GM18508 (cell line): ENCODE measurements around the gene BAIAP2L1.
"Not testable (repeated sequence)": the region's sequence is repeated elsewhere in the genome, so short reads cannot be mapped to it uniquely, and the experiment has no call there.

ENCODE experiments used
- ATAC-seq: cut with Tn5 transposase; IDR thresholded peaks from one replicate; pipeline ENCODE4 v1.9.1; 2021; ENCODE audit warnings: moderate number of reproducible peaks; ENCODE audit not compliant: insufficient read depth, unreplicated experiment

BAIAP2L1 gene

GRCh38 chr7:98400542-98401340 is at the start of gene BAIAP2L1:
BAIAP2L1 (minus strand) TSS chr7:98401090; CDS start chr7:98400852, 238 bp downstream.
- ATAC-seq, result no peak

- ATAC-seq, result no peak
These were observed 47.9 kb upstream of the BAIAP2L1 start for GRCh38 chr7:98448766-98449165.

GRCh38 chr7:98440992-98441391 is 40.1 kb upstream of the BAIAP2L1 start:
- not testable (repeated sequence) for ATAC-seq

- no peak for ATAC-seq
These were observed 38.6 kb upstream of the BAIAP2L1 start for GRCh38 chr7:98439484-98439883.

- ATAC-seq, result no peak
These were observed 33.2 kb upstream of the BAIAP2L1 start for GRCh38 chr7:98434087-98434486.

GRCh38 chr7:98429799-98430198 is 28.9 kb upstream of the BAIAP2L1 start:
- ATAC-seq, result no peak

- no peak for ATAC-seq
These were observed 22.2 kb upstream of the BAIAP2L1 start for GRCh38 chr7:98423043-98423442.

GRCh38 chr7:98420966-98421612 is 20.2 kb upstream of the BAIAP2L1 start:
- ATAC-seq, result no peak

GRCh38 chr7:98419988-98420387 is 19.1 kb upstream of the BAIAP2L1 start:
- ATAC-seq, result not testable (repeated sequence)

GRCh38 chr7:98419316-98419691 is 18.4 kb upstream of the BAIAP2L1 start:
- ATAC-seq, result not testable (repeated sequence)

GRCh38 chr7:98418636-98419315 is 17.9 kb upstream of the BAIAP2L1 start:
- no peak for ATAC-seq

- no peak for ATAC-seq
These were observed 17.4 kb upstream of the BAIAP2L1 start for GRCh38 chr7:98418271-98418635.

- not testable (repeated sequence) for ATAC-seq
These were observed 16.8 kb upstream of the BAIAP2L1 start for GRCh38 chr7:98417604-98418270.

- no peak for ATAC-seq
These were observed 13.5 kb upstream of the BAIAP2L1 start for GRCh38 chr7:98414205-98414900.

GRCh38 chr7:98413655-98414054 is 12.8 kb upstream of the BAIAP2L1 start:
- not testable (repeated sequence) for ATAC-seq

- ATAC-seq, result no peak
These were observed 9.0 kb upstream of the BAIAP2L1 start for GRCh38 chr7:98409843-98410242.

- not testable (repeated sequence) for ATAC-seq
These were observed 7.3 kb upstream of the BAIAP2L1 start for GRCh38 chr7:98408146-98408545.

- ATAC-seq, result no peak
These were observed 5.9 kb upstream of the BAIAP2L1 start for GRCh38 chr7:98406827-98407226.

GRCh38 chr7:98404840-98405239 is 4.0 kb upstream of the BAIAP2L1 start:
- no peak for ATAC-seq

GRCh38 chr7:98399890-98400541 is 874 bp downstream of the BAIAP2L1 start:
- no peak for ATAC-seq
